NAMALWA (cell line): ENCODE measurements around the gene SCN9A.

Experiments
- DNase-seq: peaks from one replicate; pipeline ENCODE4 v3.0.0-alpha.2; 2015; ENCODE audit warnings: low spot score

SCN9A gene

GRCh38 chr2:166179201-166179600, 196.5 kb downstream of the SCN9A start:
- DNase-seq, result no peak

GRCh38 chr2:166173263-166173662, 202.5 kb downstream of the SCN9A start:
- no peak for DNase-seq

GRCh38 chr2:166171216-166171615, 204.5 kb downstream of the SCN9A start:
- no peak for DNase-seq

- no peak for DNase-seq
Measured at GRCh38 chr2:166170356-166170755, 205.4 kb downstream of the SCN9A start.

GRCh38 chr2:166167449-166167848, 208.3 kb downstream of the SCN9A start:
- no peak for DNase-seq

GRCh38 chr2:166163775-166164174, 212.0 kb downstream of the SCN9A start:
- DNase-seq, result no peak

GRCh38 chr2:166158546-166158945, 217.2 kb downstream of the SCN9A start:
- DNase-seq, result no peak

GRCh38 chr2:166157578-166157977, 218.2 kb downstream of the SCN9A start:
- no peak for DNase-seq

GRCh38 chr2:166156985-166157490, 218.7 kb downstream of the SCN9A start:
- DNase-seq, result no peak

- DNase-seq, result no peak
Measured at GRCh38 chr2:166155589-166155988, 220.2 kb downstream of the SCN9A start.

- DNase-seq, result no peak
Measured at GRCh38 chr2:166154685-166155338, 220.9 kb downstream of the SCN9A start.

- no peak for DNase-seq
Measured at GRCh38 chr2:166152064-166152463, 223.7 kb downstream of the SCN9A start.

- no peak for DNase-seq
Measured at GRCh38 chr2:166148500-166149400, 227.0 kb downstream of the SCN9A start.

- DNase-seq, result no peak
Measured at GRCh38 chr2:166147883-166148282, 227.9 kb downstream of the SCN9A start.
